HepG2 (cell line): ENCODE data around the gene GFPT2. TPM values are rescaled to one million over a fixed set of nuclear protein-coding genes. Genes with fewer than 3 reads are reported as not detected.

Source experiments
- DDIT3 ChIP-seq: sonication (generic); formaldehyde crosslinking; IDR thresholded peaks from 2 replicates; pipeline ENCODE4 v1.4.0; 2020; ENCODE audit warnings: mild to moderate bottlenecking, missing genetic modification reagents
- ESRRA ChIP-seq: sonication (generic); formaldehyde crosslinking; IDR thresholded peaks from 2 replicates; pipeline ENCODE4 v1.5.1; 2020; ENCODE audit warnings: mild to moderate bottlenecking, low read depth, missing genetic modification reagents
- HDAC2 ChIP-seq: sonication (generic); formaldehyde crosslinking; IDR thresholded peaks from 2 replicates; pipeline ENCODE4 v1.4.0; 2020; ENCODE audit warnings: missing genetic modification reagents
- HNRNPL ChIP-seq: fragments of 200-400 bp; formaldehyde crosslinking; IDR thresholded peaks from 2 replicates; pipeline ENCODE4 v1.6.1; 2017; ENCODE audit warnings: mild to moderate bottlenecking, low read depth, low read length
- ISX ChIP-seq: sonication (generic); formaldehyde crosslinking; conservative IDR thresholded peaks from 2 replicates; pipeline ENCODE4 v1.5.0; 2020; ENCODE audit warnings: missing genetic modification reagents
- MAF1 ChIP-seq: sonication (generic); formaldehyde crosslinking; IDR thresholded peaks from 2 replicates; pipeline ENCODE4 v1.5.0; 2020; ENCODE audit warnings: missing genetic modification reagents, borderline replicate concordance
- MYPOP ChIP-seq: sonication (generic); formaldehyde crosslinking; IDR thresholded peaks from 2 replicates; pipeline ENCODE4 v1.8.1; 2023; ENCODE audit warnings: mild to moderate bottlenecking, moderate library complexity, missing genetic modification reagents
- PPARG ChIP-seq: conservative IDR thresholded peaks from 2 replicates; pipeline ENCODE4 v1.6.1; 2016; ENCODE audit warnings: missing biosample characterization, missing genetic modification reagents
- SAFB2 ChIP-seq: sonication (generic); formaldehyde crosslinking; IDR thresholded peaks from 2 replicates; pipeline ENCODE4 v1.5.1; 2020; ENCODE audit warnings: missing genetic modification reagents, low read depth, mild to moderate bottlenecking, borderline replicate concordance
- TOE1 ChIP-seq: sonication (generic); formaldehyde crosslinking; IDR thresholded peaks from 2 replicates; pipeline ENCODE4 v1.4.0; 2020; ENCODE audit warnings: mild to moderate bottlenecking, missing genetic modification reagents
- XBP1 ChIP-seq: sonication (generic); formaldehyde crosslinking; IDR thresholded peaks from 2 replicates; pipeline ENCODE4 v1.5.0; 2020; ENCODE audit warnings: missing genetic modification reagents
- ZNF205 ChIP-seq: IDR thresholded peaks from 2 replicates; pipeline ENCODE4 v1.6.1; 2018; ENCODE audit warnings: missing biosample characterization, missing genetic modification reagents
- ZNF326 ChIP-seq: sonication (generic); formaldehyde crosslinking; IDR thresholded peaks from 2 replicates; pipeline ENCODE4 v1.4.0; 2020; ENCODE audit warnings: missing genetic modification reagents, borderline replicate concordance
- ZNF451 ChIP-seq: sonication (generic); formaldehyde crosslinking; IDR thresholded peaks from 2 replicates; pipeline ENCODE4 v1.5.0; 2020; ENCODE audit warnings: mild to moderate bottlenecking, missing genetic modification reagents
- ZNF510 ChIP-seq: sonication (generic); formaldehyde crosslinking; IDR thresholded peaks from 2 replicates; pipeline ENCODE4 v1.4.0; 2020; ENCODE audit warnings: low read depth, mild to moderate bottlenecking, missing genetic modification reagents
- ZNF740 ChIP-seq: sonication (generic); formaldehyde crosslinking; IDR thresholded peaks from 2 replicates; pipeline ENCODE4 v1.4.0; 2020; ENCODE audit warnings: missing genetic modification reagents
- ZNF746 ChIP-seq: sonication (generic); formaldehyde crosslinking; IDR thresholded peaks from 2 replicates; pipeline ENCODE4 v1.8.0; 2022; ENCODE audit warnings: mild to moderate bottlenecking, missing genetic modification reagents
- ZNF776 ChIP-seq: sonication (generic); formaldehyde crosslinking; IDR thresholded peaks from 2 replicates; pipeline ENCODE4 v1.4.0; 2020; ENCODE audit warnings: mild to moderate bottlenecking, missing genetic modification reagents
- ZNF792 ChIP-seq: IDR thresholded peaks from 2 replicates; pipeline ENCODE4 v1.6.1; 2016
- polyA plus RNA-seq, 8 experiments: library from polyadenylated mRNA; depleted of rRNA in 3 of 8; stranded (reverse) in 7 of 8; unstranded in 1 of 8; fragments of >200 nt; fragmentation: Illumina TruSeq in 4 of 8; extraction: Trizol in 4 of 8; gene quantifications; 2 replicates each; pipeline versions ENCODE4 v1.2.1 to v1.2.3, GENCODE V29; 2011 to 2016; ENCODE audit warnings: low read depth in 4 of 8, missing spikeins in 1 of 8, mixed read lengths in 1 of 8; ENCODE audit not compliant: insufficient read depth in 1 of 8
- total RNA-seq, 5 experiments: library from RNA; depleted of rRNA; stranded (reverse); fragments of >200 nt; fragmentation: Illumina TruSeq; extraction: Trizol; gene quantifications; 2 replicates each; pipeline ENCODE4 v1.2.3, GENCODE V29; 2016; ENCODE audit warnings: low read depth in 1 of 5
- TF ChIP-seq, protein P1 (sequence below): sonication (generic); formaldehyde crosslinking; IDR thresholded peaks from 2 replicates; pipeline ENCODE4 v1.4.0; 2020; ENCODE audit warnings: missing genetic modification reagents
- TF ChIP-seq, protein P2 (sequence below): sonication (generic); formaldehyde crosslinking; IDR thresholded peaks from 2 replicates; pipeline ENCODE4 v1.5.1; 2020; ENCODE audit warnings: missing genetic modification reagents, mild to moderate bottlenecking, borderline replicate concordance

The GFPT2 gene
- total and polyA plus RNA-seq, 2 of the 13 experiments (the other 11 are each of a cell fraction or from before 2014, with no cell fraction given): 0.18 TPM

DNA sequence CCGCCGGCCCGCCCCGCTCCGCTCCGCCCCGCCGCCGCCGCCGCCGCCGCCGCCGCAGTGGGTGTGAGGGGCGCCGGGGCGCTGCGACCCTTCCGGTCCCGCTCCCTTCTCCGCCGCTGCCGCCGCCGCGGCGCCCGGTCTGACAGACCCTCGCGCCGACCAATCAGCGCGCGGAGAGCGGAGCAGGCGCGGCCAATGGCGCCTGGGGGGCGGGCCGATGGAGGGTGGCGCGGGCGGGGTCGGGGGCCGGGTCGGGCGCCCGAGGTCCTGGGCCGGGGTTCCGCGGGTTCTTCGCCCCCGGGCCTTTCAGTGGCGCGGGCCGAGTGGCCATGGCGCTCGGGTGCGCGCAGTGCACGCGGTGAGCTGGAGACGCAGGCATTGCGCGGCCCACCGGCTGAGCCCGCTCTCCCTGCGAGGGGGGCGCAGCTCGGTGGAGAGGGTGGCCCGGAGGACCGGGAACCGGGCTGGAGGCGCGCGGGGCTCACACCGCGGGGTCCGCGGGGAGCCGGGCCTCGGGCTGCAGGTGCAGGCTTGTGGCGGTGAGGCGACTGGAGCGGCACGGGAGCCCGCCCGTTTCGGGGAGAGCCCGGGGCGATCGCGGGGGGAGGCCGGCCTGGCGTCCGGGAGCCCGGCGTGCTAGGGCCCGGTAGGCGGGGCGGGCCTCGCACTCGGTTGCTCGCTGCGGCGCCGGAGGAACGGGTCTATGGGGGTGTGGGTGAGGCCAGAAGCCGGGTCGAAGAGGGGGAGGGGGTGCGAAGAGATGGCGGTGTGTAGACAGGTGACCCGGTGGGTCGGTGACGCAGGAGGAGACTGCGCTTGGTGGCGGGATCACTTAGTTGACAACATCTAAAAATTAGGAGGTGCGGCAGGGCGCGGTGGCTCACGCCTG is 60.9 kb downstream of the GFPT2 start, which contains the start of gene MAPK9 (continued):
- TF ChIP-seq, protein P1, sequence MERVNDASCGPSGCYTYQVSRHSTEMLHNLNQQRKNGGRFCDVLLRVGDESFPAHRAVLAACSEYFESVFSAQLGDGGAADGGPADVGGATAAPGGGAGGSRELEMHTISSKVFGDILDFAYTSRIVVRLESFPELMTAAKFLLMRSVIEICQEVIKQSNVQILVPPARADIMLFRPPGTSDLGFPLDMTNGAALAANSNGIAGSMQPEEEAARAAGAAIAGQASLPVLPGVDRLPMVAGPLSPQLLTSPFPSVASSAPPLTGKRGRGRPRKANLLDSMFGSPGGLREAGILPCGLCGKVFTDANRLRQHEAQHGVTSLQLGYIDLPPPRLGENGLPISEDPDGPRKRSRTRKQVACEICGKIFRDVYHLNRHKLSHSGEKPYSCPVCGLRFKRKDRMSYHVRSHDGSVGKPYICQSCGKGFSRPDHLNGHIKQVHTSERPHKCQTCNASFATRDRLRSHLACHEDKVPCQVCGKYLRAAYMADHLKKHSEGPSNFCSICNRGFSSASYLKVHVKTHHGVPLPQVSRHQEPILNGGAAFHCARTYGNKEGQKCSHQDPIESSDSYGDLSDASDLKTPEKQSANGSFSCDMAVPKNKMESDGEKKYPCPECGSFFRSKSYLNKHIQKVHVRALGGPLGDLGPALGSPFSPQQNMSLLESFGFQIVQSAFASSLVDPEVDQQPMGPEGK (CRISPR knock-in tag): peak; percentile 48; the same call in 1 of the 2 replicates
- peak; percentile 79 for TF ChIP-seq ZNF451
- TF ChIP-seq ZNF205: no peak
- TF ChIP-seq HNRNPL: no peak
- TF ChIP-seq ISX (CRISPR knock-in tag): no peak
- TF ChIP-seq PPARG: no peak
- TF ChIP-seq DDIT3: no peak
- TF ChIP-seq ZNF792 (CRISPR knock-in tag): no peak
- no peak for TF ChIP-seq ZNF746
- no peak for TF ChIP-seq ZNF776 (CRISPR knock-in tag)
- TF ChIP-seq HDAC2: no peak
- no peak for TF ChIP-seq ZNF740 (CRISPR knock-in tag)
- TF ChIP-seq ZNF510 (CRISPR knock-in tag): no peak
- TF ChIP-seq MAF1 (CRISPR knock-in tag): no peak
- TF ChIP-seq TOE1 (CRISPR knock-in tag): no peak
- TF ChIP-seq ZNF326 (CRISPR knock-in tag): no peak
- no peak for TF ChIP-seq XBP1 (CRISPR knock-in tag)
- TF ChIP-seq SAFB2 (CRISPR knock-in tag): peak; percentile 63; the same call in 1 of the 2 replicates
- TF ChIP-seq ESRRA: peak; percentile 56; the same call in 1 of the 2 replicates
- TF ChIP-seq MYPOP: 0 out of 2 replicates have a peak, but pooled peaks have one; percentile 14
- TF ChIP-seq, protein P2, sequence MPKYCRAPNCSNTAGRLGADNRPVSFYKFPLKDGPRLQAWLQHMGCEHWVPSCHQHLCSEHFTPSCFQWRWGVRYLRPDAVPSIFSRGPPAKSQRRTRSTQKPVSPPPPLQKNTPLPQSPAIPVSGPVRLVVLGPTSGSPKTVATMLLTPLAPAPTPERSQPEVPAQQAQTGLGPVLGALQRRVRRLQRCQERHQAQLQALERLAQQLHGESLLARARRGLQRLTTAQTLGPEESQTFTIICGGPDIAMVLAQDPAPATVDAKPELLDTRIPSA (CRISPR knock-in tag): 0 out of 2 replicates have a peak, but pooled peaks have one; percentile 58
